ENCODE results near the gene CAMSAP2. TPM values are rescaled to one million over a fixed set of nuclear protein-coding genes. Genes with fewer than 3 reads are reported as not detected.

The CAMSAP2 gene
- total and polyA plus RNA-seq, 2 donors (not counting 3 experiments of a cell fraction or from before 2014, with no cell fraction given): 6.7 to 45.5 TPM

GRCh38 chr1:200737647-200738291 lies 924 bp upstream of the CAMSAP2 start:
- dilution Hi-C loops (cut with MboI; ENCODE audit: extremely low pct_ligation_motif_present, low sequenced_read_pairs): no loop called here
- peak overlapping the region; percentile 67 for H3K27ac ChIP-seq (ENCODE audit: insufficient read depth, low read depth, low read length)

More at GRCh38 chr1:200737647-200738291, 924 bp upstream of the CAMSAP2 start:
- Histone ChIP-seq H3K4me2 (ENCODE audit: insufficient read depth, low read length) (peak overlapping the region; percentile 92), H3K9ac (replicated peaks; ENCODE audit: extremely low read depth, insufficient read depth, low read length) (peak overlapping the region; percentile 61), H3K27me3 (ENCODE audit: control insufficient read depth in 2 of 2, insufficient read depth in 2 of 2, low read length in 2 of 2) (no peaks in the 10 kb centered on the region), H2AFZ (ENCODE audit: low read depth, low read length) (peak overlapping the region; percentile 98), H3K9me3 (replicated peaks; ENCODE audit: control insufficient read depth, insufficient read depth, low read length) (no peaks in the 10 kb centered on the region), H3K36me3 (ENCODE audit: control insufficient read depth in 2 of 2, extremely low read depth in 1 of 2, insufficient read depth in 2 of 2, low read length in 2 of 2) (no peaks in the 10 kb centered on the region), H3K4me1 (ENCODE audit: control insufficient read depth, extremely low read depth, insufficient read depth, low read length) (peaks cover 27% of the 10 kb centered on the region), H3K9me1 (replicated peaks; ENCODE audit: control insufficient read depth, extremely low read depth, insufficient read depth, low read length) (no peaks in the 10 kb centered on the region), H3K79me2 (ENCODE audit: control insufficient read depth, insufficient read depth, low read length) (peaks cover 33% of the 10 kb centered on the region), H4K20me1 (replicated peaks; ENCODE audit: control insufficient read depth, extremely low read depth, insufficient read depth, low read length) (peaks cover 6% of the 10 kb centered on the region), H3K4me3 (replicated peaks in 1 of 3; ENCODE audit: insufficient read depth in 1 of 3, low read depth in 1 of 3, low read length in 3 of 3) (peak overlapping the region in 1 of 3 experiments; percentile 71)
- CTCF ChIA-PET: interaction anchor here (0.6 to 3.0 kb wide), 5 partner anchors 38 to 115 kb away, joined by 3 to 39 read pairs (median 5); partner anchors contain the start of gene DDX59
- POLR2A ChIA-PET: interaction anchor here (1.0 to 2.5 kb wide), 3 partner anchors 9 to 116 kb away, joined by 3 to 13 read pairs (median 5); partner anchors contain the start of gene DDX59
- intact Hi-C loops (cut with micrococcal nuclease): no loop called here
- DNase-seq (ENCODE audit: low read depth, low spot score): no peak
- TF ChIP-seq CTCF (IDR thresholded peaks at IDR 0.05; ENCODE audit: extremely low read depth in 1 of 2, insufficient read depth in 1 of 2, low read depth in 1 of 2, low read length in 2 of 2): no peak
- no peak for TF ChIP-seq MYC (IDR thresholded peaks at IDR 0.05; ENCODE audit: low read depth, low read length)
- TF ChIP-seq POLR2AphosphoS5 (IDR thresholded peaks at IDR 0.05; ENCODE audit: insufficient read depth, low read depth, low read length): no peak
- no peak for TF ChIP-seq POLR2A (IDR thresholded peaks at IDR 0.05; ENCODE audit: low read depth, low read length)
- TF ChIP-seq EZH2 (IDR thresholded peaks at IDR 0.05; ENCODE audit: borderline replicate concordance, low read depth, low read length, severe bottlenecking): no peak
- TF ChIP-seq FOS (IDR thresholded peaks at IDR 0.05; ENCODE audit: borderline replicate concordance, insufficient read depth, low read length): no peak
- TF ChIP-seq GATA2 (IDR thresholded peaks at IDR 0.05; ENCODE audit: insufficient read depth, insufficient read length, low read depth, low read length): no peak
- TF ChIP-seq MAX (IDR thresholded peaks at IDR 0.05; ENCODE audit: insufficient read depth, insufficient read length): no peak
- no peak for TF ChIP-seq JUN (IDR thresholded peaks at IDR 0.05; ENCODE audit: borderline replicate concordance, insufficient read depth, insufficient read length, low read depth)
- FAIRE-seq: peak; percentile 68
- BruUV-seq (replicated peaks): no TSS peak

Data from endothelial cell of umbilical vein (primary cell).